Panc1 (cell line): ENCODE data around the gene TAS2R38.

Experiments
- POLR2AphosphoS5 ChIP-seq: IDR thresholded peaks from 2 replicates; pipeline ENCODE4 v1.6.1; 2012; ENCODE audit warnings: mild to moderate bottlenecking, low read depth, low read length, moderate library complexity
- TF ChIP-seq, protein P1 (sequence below): fragments of 450-650 bp; IDR thresholded peaks from 2 replicates; pipeline ENCODE4 v1.5.1; 2017; ENCODE audit warnings: mild to moderate bottlenecking

DNA sequence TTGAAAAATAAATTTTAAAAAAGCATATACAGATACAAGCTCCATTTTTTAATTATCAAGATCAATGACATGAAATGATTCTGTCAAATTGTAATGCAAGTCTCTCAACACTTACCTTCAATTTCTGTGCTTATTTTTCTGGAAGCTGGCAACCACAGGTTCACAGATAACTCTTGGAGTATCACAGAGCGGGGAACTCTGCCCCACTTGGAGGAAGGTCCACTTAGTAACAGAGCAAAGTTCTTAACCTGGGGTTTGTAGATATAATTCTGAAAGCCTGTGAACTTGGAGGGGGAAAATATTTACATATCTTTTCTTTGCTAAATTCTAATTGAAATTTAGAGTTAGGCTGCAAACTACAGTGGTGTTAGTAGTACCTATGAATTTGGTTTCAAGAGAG lies 19.8 kb upstream of the TAS2R38 start:
- TF ChIP-seq, protein P1, sequence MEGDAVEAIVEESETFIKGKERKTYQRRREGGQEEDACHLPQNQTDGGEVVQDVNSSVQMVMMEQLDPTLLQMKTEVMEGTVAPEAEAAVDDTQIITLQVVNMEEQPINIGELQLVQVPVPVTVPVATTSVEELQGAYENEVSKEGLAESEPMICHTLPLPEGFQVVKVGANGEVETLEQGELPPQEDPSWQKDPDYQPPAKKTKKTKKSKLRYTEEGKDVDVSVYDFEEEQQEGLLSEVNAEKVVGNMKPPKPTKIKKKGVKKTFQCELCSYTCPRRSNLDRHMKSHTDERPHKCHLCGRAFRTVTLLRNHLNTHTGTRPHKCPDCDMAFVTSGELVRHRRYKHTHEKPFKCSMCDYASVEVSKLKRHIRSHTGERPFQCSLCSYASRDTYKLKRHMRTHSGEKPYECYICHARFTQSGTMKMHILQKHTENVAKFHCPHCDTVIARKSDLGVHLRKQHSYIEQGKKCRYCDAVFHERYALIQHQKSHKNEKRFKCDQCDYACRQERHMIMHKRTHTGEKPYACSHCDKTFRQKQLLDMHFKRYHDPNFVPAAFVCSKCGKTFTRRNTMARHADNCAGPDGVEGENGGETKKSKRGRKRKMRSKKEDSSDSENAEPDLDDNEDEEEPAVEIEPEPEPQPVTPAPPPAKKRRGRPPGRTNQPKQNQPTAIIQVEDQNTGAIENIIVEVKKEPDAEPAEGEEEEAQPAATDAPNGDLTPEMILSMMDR = no peak
- no peak for TF ChIP-seq POLR2AphosphoS5
